ENCODE measurements around the gene ATRX.

DNA sequence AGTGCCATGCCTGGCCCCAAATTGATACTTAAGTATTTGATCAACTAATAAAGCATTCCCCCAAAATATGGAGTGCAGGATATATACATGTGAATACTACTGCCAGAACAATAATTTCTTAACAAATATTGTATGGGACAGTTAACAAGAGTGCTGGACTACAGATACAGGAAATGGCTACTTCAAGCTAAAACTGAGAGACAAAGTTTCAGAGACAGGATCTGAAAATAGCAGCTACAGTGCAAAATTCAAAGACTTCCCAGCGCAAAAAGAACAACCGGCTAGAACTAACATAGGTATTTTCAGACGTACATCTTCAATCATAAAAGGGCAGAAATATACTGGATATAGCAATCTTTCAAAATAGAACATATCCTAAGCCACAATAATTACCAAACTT lies 6.3 kb downstream of the ATRX start:
- no peak for TF ChIP-seq POLR2A (IDR thresholded peaks at IDR 0.05; ENCODE audit: low read depth, low read length)
- no peak for TF ChIP-seq POLR2AphosphoS5 (IDR thresholded peaks at IDR 0.05; ENCODE audit: low read depth, low read length)
